Neural crest cell (in vitro differentiated cells): ENCODE data around the gene MYEF2. TPM values are rescaled to one million over a fixed set of nuclear protein-coding genes. Genes with fewer than 3 reads are reported as not detected.

Source experiments
- DNase-seq: peaks from one replicate; pipeline ENCODE4 v3.0.0; 2021; ENCODE audit warnings: low read depth, mixed read lengths, low spot score
- H3K27ac Mint-ChIP-seq: one replicate; pipeline ENCODE4 v1.8.0; 2021; ENCODE audit warnings: mild to moderate bottlenecking, mixed read lengths; ENCODE audit not compliant: unreplicated experiment
- H3K27me3 Mint-ChIP-seq: 2 replicates; pipeline ENCODE4 v1.8.0; 2021; ENCODE audit warnings: low read depth, mild to moderate bottlenecking, mixed read lengths
- H3K36me3 Mint-ChIP-seq: 2 replicates; pipeline ENCODE4 v1.8.0; 2021; ENCODE audit warnings: low read depth, mild to moderate bottlenecking, mixed read lengths
- H3K4me1 Mint-ChIP-seq: 2 replicates; pipeline ENCODE4 v1.8.0; 2021; ENCODE audit warnings: mixed read lengths
- H3K4me3 Mint-ChIP-seq: one replicate; pipeline ENCODE4 v1.8.0; 2021; ENCODE audit warnings: mild to moderate bottlenecking, mixed read lengths
- H3K9me3 Mint-ChIP-seq: 2 replicates; pipeline ENCODE4 v1.8.0; 2021; ENCODE audit warnings: mixed read lengths
- total RNA-seq: library from RNA; stranded (reverse); gene quantifications from 2 replicates; pipeline ENCODE4 v1.2.1, GENCODE V29; 2021
- TF ChIP-seq, protein P1 (sequence below): fragments of 200-600 bp; sonication (generic); conservative IDR thresholded peaks from 2 replicates; pipeline ENCODE4 v1.5.0; 2021; ENCODE audit warnings: antibody characterized with exemption, mild to moderate bottlenecking

MYEF2 gene
- total RNA-seq, 1 donor from 2014 or later = 110 TPM

DNA sequence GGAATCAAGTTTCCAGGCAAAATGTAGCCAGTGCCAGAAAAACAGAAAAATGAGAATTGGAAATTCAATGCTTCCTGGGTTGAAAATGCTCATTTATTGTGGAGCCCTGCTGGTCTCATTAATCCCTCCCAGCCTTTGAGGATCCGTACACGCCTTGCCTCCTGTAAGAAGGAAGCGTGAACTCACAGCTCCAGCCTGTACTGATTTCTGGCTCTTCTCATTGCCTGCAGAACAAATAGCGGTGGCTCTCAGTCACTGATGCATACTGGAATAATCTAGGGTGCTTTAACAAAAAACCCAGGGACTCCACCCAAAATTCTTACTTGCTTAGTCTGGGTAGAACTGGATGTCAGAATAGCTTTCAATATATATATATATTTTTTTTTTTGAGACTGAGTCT, 86.6 kb downstream of the MYEF2 start:
- peaks cover 6% of the 10 kb centered on the region for H3K9me3 Mint-ChIP-seq
- no peak overlapping the region for H3K4me3 Mint-ChIP-seq
- H3K27ac Mint-ChIP-seq = no peak overlapping the region
- no peaks in the 10 kb centered on the region for H3K36me3 Mint-ChIP-seq
- peaks cover 12% of the 10 kb centered on the region for H3K4me1 Mint-ChIP-seq
- no peak for DNase-seq
- TF ChIP-seq, protein P1, sequence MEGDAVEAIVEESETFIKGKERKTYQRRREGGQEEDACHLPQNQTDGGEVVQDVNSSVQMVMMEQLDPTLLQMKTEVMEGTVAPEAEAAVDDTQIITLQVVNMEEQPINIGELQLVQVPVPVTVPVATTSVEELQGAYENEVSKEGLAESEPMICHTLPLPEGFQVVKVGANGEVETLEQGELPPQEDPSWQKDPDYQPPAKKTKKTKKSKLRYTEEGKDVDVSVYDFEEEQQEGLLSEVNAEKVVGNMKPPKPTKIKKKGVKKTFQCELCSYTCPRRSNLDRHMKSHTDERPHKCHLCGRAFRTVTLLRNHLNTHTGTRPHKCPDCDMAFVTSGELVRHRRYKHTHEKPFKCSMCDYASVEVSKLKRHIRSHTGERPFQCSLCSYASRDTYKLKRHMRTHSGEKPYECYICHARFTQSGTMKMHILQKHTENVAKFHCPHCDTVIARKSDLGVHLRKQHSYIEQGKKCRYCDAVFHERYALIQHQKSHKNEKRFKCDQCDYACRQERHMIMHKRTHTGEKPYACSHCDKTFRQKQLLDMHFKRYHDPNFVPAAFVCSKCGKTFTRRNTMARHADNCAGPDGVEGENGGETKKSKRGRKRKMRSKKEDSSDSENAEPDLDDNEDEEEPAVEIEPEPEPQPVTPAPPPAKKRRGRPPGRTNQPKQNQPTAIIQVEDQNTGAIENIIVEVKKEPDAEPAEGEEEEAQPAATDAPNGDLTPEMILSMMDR = no peak
- no peaks in the 10 kb centered on the region for H3K27me3 Mint-ChIP-seq

DNA sequence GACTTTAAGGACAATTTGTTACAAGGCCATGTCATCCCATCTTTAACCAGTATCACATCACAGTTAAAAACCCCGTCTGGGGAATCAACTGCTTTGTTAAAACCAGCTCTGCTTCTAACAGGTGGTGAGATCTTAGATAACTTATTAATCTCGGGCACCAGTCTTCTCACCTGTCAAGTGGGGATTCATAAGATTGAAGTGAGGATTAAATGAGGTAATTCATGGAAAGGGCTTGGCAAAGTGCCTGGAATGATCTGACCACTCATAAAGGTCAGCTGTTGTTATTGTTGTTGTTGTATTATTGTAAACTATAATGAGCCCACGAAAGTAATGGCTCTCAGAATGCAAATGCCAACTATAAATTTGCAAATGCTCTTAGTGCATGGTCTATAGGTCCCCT, 87.4 kb downstream of the MYEF2 start:
- H3K4me1 Mint-ChIP-seq = peaks cover 12% of the 10 kb centered on the region
- TF ChIP-seq, protein P1 = no peak
- H3K9me3 Mint-ChIP-seq = peaks cover 6% of the 10 kb centered on the region
- no peak overlapping the region for H3K4me3 Mint-ChIP-seq
- H3K27me3 Mint-ChIP-seq = no peaks in the 10 kb centered on the region
- DNase-seq = no peak
- H3K27ac Mint-ChIP-seq = no peak overlapping the region
- no peaks in the 10 kb centered on the region for H3K36me3 Mint-ChIP-seq

GRCh38 chr15:48090115-48090514, 88.0 kb downstream of the MYEF2 start:
- Mint-ChIP-seq H3K9me3 (peaks cover 6% of the 10 kb centered on the region), H3K4me3 (no peak overlapping the region), H3K27me3 (no peaks in the 10 kb centered on the region), H3K4me1 (peaks cover 12% of the 10 kb centered on the region), H3K36me3 (no peaks in the 10 kb centered on the region), H3K27ac (no peak overlapping the region)
- DNase-seq = no peak
- TF ChIP-seq, protein P1 = no peak

DNA sequence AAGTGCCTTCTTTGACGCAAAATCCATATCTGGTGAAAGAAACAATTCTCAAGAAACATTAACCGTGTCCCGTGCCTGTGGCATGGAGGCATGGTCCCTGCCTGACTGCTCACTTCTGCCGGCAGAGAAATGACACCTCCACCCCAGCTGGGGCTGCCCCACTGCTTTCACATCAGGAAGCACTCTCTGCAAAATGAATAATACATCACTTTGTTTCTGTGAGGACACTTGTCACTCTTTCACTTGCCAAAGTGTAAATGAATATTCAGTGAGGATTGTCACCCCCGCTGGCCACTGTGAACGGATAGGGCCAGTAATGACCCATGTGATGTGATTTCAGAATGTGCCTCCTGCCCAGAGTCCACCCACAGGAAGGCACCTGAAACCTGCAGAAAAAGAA, 88.4 kb downstream of the MYEF2 start:
- no peaks in the 10 kb centered on the region for H3K27me3 Mint-ChIP-seq
- no peak overlapping the region for H3K27ac Mint-ChIP-seq
- peaks cover 6% of the 10 kb centered on the region for H3K9me3 Mint-ChIP-seq
- DNase-seq = no peak
- peaks cover 12% of the 10 kb centered on the region for H3K4me1 Mint-ChIP-seq
- no peak overlapping the region for H3K4me3 Mint-ChIP-seq
- TF ChIP-seq, protein P1 = no peak
- H3K36me3 Mint-ChIP-seq = no peaks in the 10 kb centered on the region

DNA sequence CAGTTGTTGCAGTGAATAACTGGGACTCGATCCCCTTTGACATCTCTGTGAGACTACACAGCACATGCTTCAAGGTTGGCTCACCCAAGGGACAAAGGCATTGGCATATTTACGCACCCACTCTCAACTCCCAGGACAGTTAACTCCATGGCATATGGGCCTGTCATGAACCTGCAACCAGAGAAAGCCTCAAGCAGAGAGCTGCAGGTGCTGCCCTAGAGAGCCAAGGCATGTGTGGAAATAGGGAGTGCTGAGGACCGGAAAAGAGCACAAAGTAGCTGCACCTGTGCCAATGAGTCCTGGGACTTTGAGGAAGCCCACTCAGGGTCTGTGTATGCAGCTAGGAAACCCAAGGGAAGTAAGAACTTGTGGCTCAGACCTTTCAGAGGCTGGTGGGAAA, 90.3 kb downstream of the MYEF2 start:
- TF ChIP-seq, protein P1 = no peak
- no peak for DNase-seq
- H3K4me3 Mint-ChIP-seq = no peak overlapping the region

DNA sequence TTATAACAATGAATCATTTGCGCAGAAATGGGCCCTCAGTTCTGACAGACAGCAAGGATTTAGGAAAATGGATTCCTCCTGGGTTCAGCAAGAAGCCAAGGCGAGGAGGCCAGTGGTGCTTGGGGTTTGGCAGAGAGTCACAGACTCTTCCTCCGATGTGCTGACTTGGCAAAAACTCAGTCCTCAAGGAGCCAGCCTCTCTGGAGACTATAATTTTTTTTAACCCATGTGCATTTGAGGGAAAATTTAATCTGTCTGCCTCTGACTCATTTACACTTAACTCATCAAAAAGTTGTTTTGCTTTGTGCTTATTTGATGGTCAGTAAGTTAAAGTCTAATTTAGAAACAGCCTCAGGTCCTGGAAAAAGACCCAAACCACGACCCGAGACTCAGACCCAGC, 91.5 kb downstream of the MYEF2 start:
- Mint-ChIP-seq H3K9me3 (peaks cover 6% of the 10 kb centered on the region), H3K27me3 (no peaks in the 10 kb centered on the region), H3K4me1 (peaks cover 12% of the 10 kb centered on the region), H3K36me3 (no peaks in the 10 kb centered on the region), H3K4me3 (no peak overlapping the region), H3K27ac (no peak overlapping the region)
- no peak for DNase-seq
- TF ChIP-seq, protein P1 = no peak

More for the DNA sequence above, 90.3 kb downstream of the MYEF2 start:
- no peak overlapping the region for H3K27ac Mint-ChIP-seq
- no peaks in the 10 kb centered on the region for H3K36me3 Mint-ChIP-seq
- no peaks in the 10 kb centered on the region for H3K27me3 Mint-ChIP-seq
- peaks cover 6% of the 10 kb centered on the region for H3K9me3 Mint-ChIP-seq
- H3K4me1 Mint-ChIP-seq = peaks cover 12% of the 10 kb centered on the region
